Measurements from ENCODE around the gene ADH1B.
"Not testable (repeated sequence)": the region's sequence is repeated elsewhere in the genome, so short reads cannot be mapped to it uniquely, and the experiment has no call there.

ADH1B gene
- total RNA-seq = 0 to 4.7 (median 0) reads per million in 17 experiments

DNA sequence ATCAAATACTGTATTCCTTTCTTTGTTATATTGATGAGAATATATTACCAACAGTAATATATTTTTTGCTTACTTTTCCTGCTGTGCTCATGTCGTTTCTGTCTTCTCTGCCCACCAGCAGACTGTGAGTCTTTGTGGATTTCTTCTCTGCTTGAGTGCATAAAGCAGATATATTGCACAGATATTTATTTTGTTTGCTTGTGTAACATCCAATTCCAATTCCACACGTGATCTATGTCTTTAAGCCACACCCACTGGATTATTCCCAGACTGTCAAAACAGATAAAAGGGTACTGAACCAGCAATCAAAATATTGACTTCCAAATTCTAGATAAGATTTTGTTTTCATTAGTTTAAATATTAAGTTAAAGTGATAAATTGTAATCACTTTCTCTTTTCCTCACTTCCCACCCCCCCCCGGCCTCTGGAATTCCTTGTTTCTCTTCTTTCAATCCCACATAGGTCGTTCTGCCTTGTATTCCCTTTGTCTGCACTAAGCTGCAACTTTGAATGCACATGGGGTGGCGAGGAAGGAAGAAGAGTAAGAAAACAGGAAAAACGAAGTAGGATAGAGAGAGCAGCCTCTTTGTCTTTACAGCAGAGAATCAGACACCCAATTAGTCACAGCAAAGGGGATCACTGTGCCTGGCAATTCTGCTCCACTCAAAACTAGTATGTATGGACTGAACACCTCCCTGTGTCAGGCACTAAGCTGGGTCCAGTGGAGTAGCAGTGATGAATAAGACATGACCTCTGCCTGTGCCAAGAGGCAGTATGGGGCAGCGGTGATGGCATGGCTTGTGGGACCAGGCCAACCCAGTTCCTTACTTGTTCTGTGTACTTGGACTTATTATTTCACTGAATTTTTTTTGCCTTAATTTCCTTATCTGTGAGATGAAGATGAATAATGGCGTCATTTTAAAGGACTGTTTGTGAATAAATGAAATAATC, at the start of gene ADH1B:
ADH1B (minus strand) TSS at position 161 of the 951 bp plus-strand sequence; CDS start at position 91, 70 bp downstream.
- DNase-seq = no peak

DNA sequence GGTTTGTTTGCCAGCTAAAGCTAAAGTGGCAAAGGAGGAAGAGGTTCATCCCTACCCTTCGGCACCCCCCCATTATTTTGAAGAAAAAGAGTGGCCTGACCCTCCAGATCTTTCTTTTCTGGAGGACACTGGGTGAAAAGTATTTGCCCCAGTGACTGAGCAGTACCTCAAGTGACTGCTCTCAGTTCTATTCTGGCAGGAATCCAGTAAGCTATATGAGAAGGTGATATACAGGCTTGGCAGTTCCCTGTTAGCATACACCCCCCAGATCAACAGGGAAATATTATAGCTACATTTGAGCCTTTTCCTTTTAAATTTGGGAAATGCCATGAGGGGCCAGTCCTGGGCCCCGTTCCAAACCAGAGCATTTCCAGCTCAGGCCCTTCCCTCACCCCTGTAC, 46.6 kb upstream of the ADH1B start:
- DNase-seq = not testable (repeated sequence)

DNA sequence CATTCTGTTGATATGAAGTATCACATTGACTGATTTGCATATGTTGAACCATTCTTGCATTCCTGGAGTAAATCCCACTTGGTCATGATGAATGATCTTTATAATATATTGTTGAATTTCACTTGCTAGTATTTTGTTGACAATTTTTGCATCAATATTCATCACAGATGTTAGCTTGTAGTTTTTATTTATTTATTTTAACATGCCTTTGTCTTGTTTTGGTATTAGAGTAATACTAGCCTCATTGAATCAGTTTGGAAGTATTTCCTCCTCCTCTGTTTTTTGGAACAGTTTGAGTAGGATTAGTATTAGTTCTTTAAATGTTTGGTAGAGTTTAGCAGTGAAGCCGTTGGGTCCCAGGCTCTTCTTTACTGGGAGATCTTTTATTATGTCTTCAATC, 45.3 kb upstream of the ADH1B start:
- DNase-seq = no peak

DNA sequence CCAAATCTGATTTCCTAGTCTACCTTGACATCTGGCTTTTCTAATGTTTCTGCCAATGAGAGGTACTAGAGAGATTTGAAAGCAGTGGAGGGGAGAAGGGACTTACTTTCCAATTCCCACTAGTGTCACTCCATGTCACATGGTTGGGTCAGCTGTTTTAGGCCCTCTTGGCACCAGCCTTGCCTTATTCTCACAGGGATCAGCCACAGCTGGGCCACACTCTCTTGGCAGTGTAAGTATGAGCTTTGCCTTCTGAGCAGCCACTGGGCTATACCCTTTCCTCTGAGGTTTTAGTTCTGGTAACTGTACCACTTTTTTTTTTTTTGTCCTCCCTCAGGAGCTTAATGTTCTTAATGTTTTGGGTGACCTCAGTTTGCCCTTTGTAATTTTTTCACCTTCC, 41.6 kb upstream of the ADH1B start:
- DNase-seq = no peak

DNA sequence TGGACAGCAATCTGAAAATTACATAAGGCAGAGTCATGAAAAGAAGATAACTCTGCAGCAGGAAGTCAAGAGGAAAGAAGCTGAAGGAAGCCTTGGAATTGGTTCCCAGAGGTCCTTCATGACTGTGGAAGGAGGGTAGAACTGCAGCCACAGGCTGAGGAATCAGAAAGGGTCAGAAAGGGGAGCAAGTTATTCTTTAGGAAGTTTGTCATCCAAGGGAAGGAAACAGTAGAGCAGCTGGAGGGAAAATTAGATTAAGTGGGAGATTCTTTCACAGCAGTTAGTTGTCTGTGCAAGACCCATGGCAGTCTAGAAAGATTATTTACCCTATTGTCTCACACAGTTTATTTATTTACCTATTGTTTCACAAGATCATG, 40.7 kb upstream of the ADH1B start:
- DNase-seq = no peak

DNA sequence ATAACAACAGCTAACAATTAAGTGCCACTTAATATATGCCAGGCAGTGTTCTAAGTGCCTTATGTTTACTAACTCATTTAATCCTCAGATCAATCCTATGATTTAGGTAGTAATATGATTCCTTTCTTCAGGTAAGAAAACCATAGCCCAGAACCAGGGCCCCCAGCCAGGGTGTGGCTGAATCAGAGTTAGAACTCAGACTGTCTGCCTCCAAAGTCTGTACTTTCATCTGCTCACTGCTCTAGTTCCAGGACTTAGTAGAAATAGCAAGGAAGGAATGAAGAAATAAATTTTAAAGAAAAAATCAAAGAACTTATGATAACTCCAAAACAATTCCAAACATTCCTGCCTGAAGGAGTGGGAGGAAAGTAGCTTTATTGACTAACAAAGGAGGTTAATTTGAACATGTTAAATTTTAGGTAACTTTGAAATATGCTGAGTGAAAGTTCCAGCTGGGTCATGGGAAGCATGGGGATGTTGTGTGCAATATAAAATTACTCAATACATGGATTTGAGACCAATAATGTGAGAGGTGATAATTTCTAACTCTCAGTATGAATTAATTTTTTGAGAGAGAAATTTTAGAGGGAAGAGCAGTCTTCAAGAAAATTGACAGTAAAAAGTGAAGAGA, 40.2 kb upstream of the ADH1B start:
- no peak for DNase-seq

DNA sequence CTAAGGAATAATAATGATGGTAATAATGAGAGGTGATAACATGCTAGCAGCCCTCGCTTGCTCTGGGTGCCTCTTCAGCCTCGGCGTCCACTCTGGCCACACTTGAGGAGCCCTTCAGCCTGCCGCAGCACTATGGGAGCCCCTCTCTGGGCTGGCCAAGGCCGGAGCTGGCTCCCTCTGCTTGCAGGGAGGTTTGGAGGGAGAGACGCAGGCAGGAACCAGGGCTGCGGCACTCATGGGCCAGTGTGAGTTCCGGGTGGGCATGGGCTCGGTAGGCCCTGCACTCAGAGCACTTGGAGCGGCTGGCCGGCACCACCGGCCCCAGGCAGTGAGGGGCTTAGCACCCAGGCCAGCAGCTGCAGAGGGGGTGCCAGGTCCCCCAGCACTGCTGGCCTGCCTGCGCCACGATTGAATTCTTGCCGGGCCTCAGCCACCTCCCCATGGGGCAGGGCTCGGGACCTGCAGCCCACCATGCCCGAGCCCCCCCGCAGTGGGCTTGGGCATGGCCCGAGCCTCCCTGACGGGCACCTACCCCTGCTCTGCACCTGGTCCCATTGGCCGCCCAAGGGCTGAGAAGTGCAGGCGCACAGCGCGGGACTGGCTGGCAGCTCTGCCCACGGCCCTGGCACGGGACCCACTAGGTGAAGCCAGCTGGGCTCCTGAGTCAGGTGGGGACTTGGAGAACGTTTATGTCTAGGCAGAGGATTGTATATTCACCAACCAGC, 38.4 kb upstream of the ADH1B start:
- DNase-seq = no peak

DNA sequence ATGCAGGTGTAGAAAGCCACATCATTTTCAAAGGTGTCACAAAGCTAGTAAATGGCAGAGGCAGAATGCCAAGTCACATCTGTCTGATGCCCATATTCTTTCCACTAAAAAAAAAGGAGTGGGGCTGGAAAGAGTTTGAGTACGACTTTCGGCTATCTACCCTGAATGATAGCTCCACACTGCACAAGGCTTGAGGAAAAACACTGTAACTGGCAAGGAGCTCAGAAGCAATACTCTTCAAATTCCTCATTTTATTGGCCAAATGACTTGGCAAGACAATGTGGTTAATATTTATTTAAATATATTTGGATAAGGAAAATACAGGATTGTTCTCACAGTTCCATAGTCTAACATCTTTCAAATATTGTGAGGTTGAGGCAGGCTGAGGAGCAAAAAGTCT, 36.7 kb upstream of the ADH1B start:
- DNase-seq = no peak

DNA sequence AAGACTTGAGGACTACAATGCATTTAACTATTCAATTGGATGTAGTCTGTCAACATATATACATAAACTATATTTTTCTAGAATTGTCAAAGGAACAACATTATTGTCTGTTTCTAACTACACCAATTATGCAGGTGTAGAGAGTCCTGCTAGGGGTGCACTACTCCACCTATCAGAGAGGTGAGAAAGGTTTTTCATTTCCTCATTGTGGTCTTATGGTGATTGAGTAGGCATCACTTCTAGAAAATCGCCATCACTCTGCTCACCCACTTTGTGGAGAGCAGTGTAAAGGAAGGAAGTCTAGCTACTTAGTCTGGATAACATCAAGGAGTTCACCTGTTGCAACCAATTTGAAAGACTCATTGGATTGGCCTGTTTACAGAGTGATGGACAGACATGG, 35.8 kb upstream of the ADH1B start:
- DNase-seq = no peak

DNA sequence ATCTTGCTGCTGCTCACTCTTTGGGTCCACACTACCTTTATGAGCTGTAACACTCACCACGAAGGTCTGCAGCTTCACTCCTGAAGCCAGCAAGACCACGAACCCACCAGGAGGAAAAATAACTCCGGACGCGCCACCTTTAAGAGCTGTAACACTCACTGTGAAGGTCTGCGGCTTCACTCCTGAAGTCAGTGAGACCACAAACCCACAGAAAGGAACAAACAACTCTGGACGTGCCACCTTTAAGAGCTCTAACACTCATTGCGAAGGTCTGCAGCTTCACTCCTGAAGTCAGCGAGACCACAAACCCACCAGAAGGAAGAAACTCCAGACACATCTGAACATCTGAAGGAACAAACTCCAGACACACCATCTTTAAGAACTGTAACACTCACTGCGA, 34.9 kb upstream of the ADH1B start:
- DNase-seq = not testable (repeated sequence)

DNA sequence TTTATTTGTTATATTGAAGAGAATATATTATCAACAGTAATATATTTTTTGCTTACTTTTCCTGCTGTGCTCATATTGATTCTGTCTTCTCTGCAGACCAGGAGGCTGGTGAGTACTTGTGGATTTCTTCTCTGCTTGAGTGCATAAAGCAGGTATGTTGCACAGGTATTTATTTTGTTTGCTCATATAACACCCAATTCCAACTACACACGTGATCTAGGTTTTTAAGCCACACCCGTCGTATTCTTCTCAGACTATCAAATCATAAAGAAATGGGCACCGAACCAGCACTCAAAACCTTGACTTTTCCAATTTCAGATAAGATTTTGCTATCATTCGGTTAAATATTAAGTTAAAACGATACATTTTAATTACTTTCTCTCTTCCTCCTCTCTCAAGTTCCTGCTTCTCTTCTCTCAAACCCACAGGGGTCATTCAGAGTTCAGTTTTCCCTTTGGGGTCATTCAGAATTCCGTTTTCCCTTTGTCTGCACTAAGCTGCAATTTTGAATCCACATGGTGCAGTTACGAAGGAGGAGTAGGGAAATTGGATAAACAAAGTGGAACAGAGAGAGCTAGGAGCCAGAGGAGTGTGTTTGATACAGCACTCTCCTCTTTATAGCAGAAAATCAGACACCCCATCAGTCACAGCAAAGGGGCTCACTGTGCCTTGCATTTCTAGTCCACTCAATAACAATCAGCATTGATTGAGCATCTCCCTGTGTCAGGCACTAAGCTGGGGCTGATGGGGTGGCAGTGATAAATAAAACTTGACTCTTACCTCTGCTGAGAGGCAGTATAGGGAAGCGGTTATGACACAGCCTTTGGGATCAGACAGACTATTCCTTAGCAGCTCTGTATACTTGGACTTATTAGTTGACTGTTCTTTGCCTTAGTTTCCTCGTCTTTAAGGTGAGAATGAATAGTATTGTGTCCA, 31.7 kb upstream of the ADH1B start, which contains the start of gene ADH1C:
ADH1C (minus strand) TSS at position 145 of the 936 bp plus-strand sequence; CDS start at position 74, 71 bp downstream.
- DNase-seq = no peak

DNA sequence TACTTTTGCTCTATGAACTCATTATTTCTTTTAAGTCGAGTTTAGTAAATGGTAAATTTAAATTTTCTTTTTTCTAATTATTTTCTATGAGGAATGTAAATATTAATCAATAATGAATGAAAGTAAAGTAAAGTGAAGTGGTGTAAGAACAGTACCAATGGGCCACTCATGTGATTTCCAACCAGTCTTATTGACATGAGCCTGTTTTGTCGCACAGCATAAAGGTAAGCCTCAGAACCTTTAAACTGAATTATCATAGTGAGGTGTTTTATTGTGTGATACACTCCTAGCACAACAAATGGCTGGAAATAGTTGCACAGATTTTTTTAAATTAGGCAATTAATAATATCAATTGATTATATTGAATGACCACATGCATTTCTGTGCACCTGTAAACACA, 30.3 kb upstream of the ADH1B start:
- no peak for DNase-seq

DNA sequence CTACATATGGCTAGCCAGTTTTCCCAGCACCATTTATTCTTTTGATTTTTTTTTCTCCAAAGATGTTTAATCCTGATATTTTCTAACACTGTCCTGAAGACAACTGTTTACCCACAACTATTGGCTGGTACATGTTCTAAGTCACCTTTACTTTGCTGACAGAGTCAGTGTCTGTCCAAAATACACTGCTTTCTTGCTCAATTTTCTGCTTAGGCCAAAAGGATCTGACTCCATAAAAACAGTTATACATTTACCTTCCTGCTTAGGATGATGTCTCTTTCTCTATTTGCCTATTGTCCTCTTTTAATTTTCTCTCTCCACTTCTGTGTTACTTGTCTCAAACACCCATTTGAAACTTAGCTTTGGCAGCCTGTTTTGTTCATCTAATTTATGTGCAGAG, 28.1 kb upstream of the ADH1B start:
- DNase-seq = no peak

DNA sequence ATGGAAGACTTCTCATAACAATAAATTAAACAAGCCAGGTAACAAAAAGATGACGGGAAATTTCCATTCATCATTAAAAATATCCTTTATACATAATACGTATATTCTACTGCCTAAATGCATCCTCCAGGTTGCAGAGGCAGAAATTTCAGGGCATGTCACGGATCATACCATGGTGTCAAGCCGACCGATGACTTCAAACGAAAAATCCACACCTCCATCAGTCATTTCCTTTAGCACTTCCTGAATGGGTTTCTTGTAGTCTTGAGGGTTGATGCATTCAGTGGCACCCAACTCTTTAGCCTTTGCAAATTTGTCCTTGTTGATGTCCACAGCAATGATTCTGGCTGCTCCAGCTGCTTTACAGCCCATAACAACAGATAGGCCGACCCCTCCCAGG, 21.4 kb upstream of the ADH1B start:
- not testable (repeated sequence) for DNase-seq

DNA sequence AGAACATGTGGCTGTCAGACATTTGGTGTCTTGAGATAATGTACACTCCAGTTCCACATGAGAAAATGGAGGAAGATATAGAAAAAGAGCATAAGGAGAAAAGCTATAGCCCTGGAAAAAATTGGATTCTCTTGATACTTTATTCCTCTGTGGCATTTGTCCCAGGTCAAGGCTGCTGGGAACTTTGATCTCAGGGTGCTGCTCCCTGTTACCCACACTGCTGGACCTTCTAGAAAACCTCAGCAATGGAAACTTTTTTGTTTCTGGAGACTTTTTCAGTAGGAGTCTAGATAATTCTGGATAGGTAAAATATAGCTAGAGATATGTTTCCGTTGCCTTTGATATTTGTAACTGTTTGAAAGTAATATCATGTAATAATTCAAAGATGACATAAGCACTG, 20.2 kb upstream of the ADH1B start:
- DNase-seq = no peak

DNA sequence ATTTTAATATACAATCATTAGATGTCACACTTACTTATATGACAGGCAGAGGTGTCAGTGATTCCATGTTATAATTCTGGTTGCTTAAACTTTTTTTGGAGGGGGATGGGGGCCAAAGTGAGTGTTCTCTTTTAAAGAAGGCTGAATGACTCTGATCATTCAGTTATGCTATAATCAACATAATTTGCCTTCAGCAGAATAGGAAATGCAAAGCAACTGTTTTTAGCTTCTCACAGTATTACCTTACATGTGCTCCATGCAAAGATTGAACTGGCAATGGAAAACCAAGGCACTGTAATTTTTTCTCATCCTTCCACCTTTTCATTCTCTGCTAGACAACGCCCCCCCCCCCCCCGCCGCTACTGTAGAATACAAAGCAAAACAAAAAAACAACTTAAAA, 18.0 kb upstream of the ADH1B start:
- no peak for DNase-seq

DNA sequence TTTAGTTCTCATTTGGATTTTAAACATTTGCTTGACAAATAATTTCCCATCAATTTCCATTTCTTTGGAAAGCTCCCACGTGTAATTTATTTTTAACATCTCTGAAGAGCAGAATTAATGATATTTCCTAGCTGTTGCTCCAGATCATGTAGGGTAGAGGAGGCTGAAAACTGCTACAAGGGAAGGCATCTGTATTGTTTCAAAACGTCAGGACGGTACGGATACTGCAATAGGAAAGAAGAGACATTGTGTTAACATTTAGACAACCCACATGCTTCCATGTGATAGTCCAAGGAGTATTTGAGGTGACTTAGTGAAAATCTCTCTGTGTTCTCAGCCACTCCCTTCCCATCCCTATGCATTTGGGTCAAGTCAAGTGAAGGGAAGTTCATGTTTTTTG, 15.4 kb upstream of the ADH1B start:
- DNase-seq = no peak

DNA sequence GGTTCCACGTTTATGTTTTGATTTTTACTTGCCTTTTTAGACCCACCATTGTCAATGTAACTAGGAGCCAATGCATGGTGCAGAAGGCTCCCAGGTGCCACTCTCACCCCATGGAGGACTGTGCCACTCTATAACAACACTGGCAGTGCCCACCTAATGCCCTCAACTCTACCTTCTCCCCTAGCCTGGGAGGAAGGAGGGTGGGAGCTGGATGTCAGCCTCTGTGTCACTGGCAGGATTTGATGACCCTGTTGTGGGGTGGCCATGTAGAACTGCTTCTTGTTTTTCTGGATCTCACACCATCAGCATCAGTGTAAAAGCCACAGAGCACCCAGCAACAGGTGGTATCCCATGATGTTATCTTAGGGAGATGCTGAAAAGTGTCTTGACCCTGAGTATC, 13.7 kb upstream of the ADH1B start:
- no peak for DNase-seq

DNA sequence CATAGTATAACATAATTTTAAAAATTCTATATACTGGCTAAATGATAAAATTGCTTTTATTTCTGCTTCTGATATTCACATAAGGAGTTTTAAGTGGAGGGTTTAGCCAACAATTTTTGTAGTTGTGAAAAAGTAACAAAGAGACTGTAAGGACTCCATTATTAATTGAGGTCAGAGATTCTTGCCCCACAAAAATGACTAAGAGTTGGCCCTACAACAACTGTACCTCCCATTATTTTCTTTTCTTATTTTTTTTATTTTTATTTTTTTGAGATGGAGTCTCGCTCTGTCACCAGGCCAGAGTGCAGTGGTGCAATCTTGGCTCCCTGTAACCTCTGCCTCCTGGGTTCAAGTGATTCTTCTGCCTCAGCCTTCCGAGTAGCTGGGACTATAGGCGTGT, 9.4 kb upstream of the ADH1B start:
- no peak for DNase-seq

DNA sequence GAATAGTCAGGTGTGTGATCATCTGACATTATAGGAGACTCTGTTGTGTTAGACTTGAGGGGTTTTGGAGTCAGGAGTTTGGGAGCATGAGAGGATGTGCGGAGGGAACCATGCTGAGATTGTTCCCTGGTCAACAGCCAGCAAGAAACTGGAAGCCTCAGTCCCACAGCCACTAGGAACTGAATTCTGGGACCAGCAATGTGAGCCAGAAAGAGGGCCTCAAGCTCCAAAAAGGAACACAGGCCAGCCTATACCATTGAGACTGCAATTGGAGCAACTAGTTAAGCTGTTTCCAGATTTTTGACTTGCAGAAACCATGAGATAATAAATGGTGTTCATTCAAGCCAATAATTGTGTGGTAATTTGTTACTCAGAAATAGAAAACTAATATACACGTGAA, 8.7 kb upstream of the ADH1B start:
- DNase-seq = no peak

DNA sequence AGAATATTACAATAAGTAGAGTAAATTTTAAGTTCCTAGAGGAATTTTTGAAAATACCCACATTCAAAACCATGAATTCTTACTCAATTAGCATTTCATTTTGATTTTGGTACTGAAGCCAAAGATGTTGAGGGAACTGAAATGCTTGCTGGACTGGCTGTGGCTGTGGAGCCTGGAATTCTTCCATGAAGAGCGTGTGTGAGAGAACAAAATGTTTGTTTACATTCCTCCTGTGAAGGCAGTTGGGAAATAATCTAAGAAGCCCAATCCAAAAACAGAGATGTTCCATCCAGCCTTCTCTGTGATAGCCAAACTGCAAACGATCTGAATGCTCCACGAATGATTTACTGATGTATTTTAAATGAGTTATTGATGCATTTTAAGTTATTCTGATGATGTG, 3.8 kb upstream of the ADH1B start:
- no peak for DNase-seq

DNA sequence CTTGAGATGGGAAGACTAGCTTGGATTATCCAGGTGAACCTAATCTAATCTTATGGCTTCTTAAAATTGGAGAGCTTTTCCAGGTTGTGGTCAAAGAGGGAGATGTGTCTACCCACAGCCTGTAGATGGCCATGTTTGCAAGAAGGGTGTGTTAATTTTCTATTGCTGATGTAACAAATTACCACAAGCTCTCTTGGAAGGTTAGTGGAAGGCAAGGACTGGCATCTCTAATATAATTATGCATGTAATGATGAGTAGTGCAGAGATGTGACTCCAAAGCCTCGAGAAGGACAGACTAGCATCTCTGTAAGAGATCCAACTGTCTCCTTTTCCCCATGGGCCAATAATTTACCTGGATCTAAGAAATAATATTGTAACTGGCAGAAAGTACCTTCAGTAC, 3.2 kb upstream of the ADH1B start:
- DNase-seq = no peak

Measured in suppressor macrophage (primary cell).